BJ (cell line): ENCODE data around the gene LILRB4. TPM values are rescaled to one million over a fixed set of nuclear protein-coding genes. Genes with fewer than 3 reads are reported as not detected.
A peak's percentile ranks its signal among the peaks of the same experiment; 100 is the strongest.
"Not testable (repeated sequence)": the region's sequence is repeated elsewhere in the genome, so short reads cannot be mapped to it uniquely, and the experiment has no call there.

Experiments used
- CTCF ChIA-PET: fragments of 350-600 bp; formaldehyde crosslinking; extraction: SDS; loops from one replicate; lab custom pipeline; 2021; ENCODE audit warnings: antibody characterized with exemption, inconsistent platforms; lab: Yijun Ruan, JAX
- POLR2A ChIA-PET: fragments of 300-600 bp; sonication (Branson Sonifier 250); formaldehyde crosslinking; extraction: SDS; loops from one replicate; lab custom pipeline; 2021; ENCODE audit warnings: antibody characterized with exemption; lab: Charles Lee
- DNase-seq: peaks from one replicate; pipeline ENCODE4 v3.0.0-alpha.2; 2011; ENCODE audit warnings: low read depth
- H3K27me3 ChIP-seq: 2 replicates; pipeline ENCODE4 v1.6.0; 2011; ENCODE audit warnings: low read length; ENCODE audit not compliant: control insufficient read depth, insufficient read depth
- H3K36me3 ChIP-seq: 2 replicates; pipeline ENCODE4 v1.5.1; 2011; ENCODE audit warnings: low read length; ENCODE audit not compliant: control insufficient read depth, insufficient read depth
- H3K4me3 ChIP-seq: 2 replicates; pipeline ENCODE4 v1.5.1; 2011; ENCODE audit warnings: low read depth, mild to moderate bottlenecking, control low read depth, low read length
- polyA plus RNA-seq: library from polyadenylated mRNA; depleted of rRNA; stranded (reverse); fragments of >200 nt; gene quantifications from 2 replicates; pipeline ENCODE4 v1.2.3, GENCODE V29; 2011
- TF ChIP-seq, protein P1 (sequence below): IDR thresholded peaks from 2 replicates; pipeline ENCODE4 v1.5.1; 2011; ENCODE audit warnings: low read depth, mild to moderate bottlenecking, control low read depth, inconsistent platforms, low read length, moderate library complexity; ENCODE audit not compliant: insufficient read depth

Gene LILRB4
- polyA plus RNA-seq, 1 experiment, result not detected

DNA sequence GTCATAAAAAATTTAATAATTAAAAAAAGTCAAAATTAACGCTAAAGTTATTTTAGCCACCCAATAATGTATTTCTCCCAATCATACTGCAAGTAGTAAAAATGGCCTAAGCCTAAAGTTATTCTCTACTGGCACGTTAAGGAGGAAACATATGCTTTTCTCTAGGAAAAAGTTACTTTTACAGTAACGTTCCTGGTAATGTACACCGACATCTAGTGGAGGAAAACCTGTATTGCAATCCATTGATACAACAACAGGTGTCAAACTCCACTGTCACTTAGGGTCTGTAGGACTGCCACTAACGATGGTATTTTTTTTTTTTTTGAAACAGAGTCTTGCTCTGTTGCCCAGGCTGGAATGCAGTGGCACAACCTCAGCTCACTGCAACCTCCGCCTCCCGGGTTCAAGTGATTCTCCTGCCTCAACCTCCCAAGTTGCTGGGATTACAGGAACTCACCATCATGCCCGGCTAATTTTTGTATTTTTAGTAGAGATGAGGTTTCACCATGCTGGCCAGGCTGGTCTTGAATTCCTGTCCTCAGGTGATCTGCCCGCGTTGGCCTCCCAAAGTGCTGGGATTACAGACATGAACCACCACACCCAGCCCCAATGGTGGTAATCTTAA is 13.5 kb downstream of the LILRB4 start:
- POLR2A ChIA-PET, H3K27me3 ChIP-seq, H3K4me3 ChIP-seq, H3K36me3 ChIP-seq, DNase-seq: not testable (repeated sequence)
- TF ChIP-seq, protein P1, sequence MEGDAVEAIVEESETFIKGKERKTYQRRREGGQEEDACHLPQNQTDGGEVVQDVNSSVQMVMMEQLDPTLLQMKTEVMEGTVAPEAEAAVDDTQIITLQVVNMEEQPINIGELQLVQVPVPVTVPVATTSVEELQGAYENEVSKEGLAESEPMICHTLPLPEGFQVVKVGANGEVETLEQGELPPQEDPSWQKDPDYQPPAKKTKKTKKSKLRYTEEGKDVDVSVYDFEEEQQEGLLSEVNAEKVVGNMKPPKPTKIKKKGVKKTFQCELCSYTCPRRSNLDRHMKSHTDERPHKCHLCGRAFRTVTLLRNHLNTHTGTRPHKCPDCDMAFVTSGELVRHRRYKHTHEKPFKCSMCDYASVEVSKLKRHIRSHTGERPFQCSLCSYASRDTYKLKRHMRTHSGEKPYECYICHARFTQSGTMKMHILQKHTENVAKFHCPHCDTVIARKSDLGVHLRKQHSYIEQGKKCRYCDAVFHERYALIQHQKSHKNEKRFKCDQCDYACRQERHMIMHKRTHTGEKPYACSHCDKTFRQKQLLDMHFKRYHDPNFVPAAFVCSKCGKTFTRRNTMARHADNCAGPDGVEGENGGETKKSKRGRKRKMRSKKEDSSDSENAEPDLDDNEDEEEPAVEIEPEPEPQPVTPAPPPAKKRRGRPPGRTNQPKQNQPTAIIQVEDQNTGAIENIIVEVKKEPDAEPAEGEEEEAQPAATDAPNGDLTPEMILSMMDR, result peak; percentile 83
- CTCF ChIA-PET, result interaction anchor here (0.9 to 6.0 kb wide), 5 partner anchors 18 to 1182 kb away, joined by 3 to 46 read pairs (median 4); no protein-coding TSS in a partner anchor

DNA sequence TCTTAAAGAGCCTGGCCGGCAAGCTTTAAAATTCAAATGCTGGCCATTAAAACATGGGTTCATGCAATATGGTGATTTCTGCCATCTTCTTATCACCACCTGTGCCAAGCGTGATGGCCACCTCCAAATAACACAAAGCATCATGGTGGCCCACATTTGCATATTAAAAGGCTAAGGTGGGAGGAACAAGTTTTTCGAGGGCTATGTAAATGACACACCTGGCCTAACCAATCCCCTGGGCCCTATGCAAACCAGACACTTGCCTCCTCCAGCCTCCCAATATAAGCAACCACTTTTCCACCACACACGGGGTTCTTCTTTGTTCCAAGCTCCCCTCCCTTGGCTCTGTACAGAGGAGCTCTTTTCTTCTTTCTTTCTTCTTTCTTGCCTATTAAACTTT is 14.4 kb downstream of the LILRB4 start:
- no peaks in the 10 kb centered on the region for H3K27me3 ChIP-seq
- H3K36me3 ChIP-seq, result no peaks in the 10 kb centered on the region
- TF ChIP-seq, protein P1, result no peak
- DNase-seq, result no peak
- POLR2A ChIA-PET, result no interaction called here
- H3K4me3 ChIP-seq, result no peak overlapping the region
- CTCF ChIA-PET, result interaction anchor here (0.7 to 6.0 kb wide), 3 partner anchors 17 to 198 kb away, joined by 3 to 46 read pairs (median 4); no protein-coding TSS in a partner anchor

DNA sequence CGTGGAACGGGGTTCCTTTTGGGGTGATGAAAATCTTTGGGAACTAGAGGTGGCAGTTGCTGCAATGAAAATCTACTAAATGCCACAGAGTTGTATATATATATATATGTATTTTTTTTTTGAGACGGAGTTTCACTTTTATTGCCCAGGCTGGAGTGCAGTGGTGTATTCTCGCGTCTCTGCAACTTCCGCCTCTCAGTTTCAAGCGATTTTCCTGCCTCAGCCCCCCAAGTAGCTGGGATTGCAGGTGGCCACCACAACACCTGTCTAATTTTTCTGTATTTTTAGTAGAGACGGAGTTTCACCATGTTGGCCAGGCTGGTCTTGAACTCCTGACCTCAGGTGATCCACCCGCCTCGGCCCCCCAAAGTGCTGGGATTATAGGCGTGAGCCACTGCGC is 18.8 kb downstream of the LILRB4 start:
- POLR2A ChIA-PET, H3K4me3 ChIP-seq, H3K27me3 ChIP-seq, H3K36me3 ChIP-seq, DNase-seq: not testable (repeated sequence)
- CTCF ChIA-PET, result interaction anchor here (1.1 kb wide), 1 partner anchor 9 kb away, joined by 4 read pairs; no protein-coding TSS in a partner anchor

DNA sequence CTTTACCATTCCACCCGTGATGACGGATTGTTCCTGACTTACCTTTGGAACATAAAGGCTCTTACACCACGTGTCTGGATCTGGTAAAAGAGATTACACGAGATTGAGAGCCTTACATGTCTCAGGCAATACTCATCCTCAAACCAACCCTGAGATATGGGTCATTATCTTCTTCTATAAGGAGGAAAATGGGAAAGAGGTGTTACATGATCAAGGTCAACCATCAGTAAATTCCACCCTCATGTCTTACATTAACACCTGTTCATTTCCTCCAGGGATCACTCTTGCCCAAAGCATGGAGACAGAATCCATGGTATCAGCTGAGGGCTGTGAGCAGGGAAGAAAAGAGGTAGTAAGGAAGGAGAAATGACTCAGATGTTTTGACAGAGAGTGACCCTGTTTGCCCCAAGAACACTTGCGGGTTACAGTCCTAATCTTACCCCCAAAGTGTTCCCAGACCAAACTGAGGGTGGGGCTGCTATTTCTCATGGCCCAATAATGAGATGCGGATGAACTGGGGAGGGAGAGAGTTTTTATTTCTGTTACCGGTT is 19.6 kb downstream of the LILRB4 start:
- ChIA-PET CTCF (interaction anchor here (0.7 to 1.1 kb wide), 2 partner anchors 8 to 9 kb away, joined by 3 to 4 read pairs; no protein-coding TSS in a partner anchor), POLR2A (no interaction called here)
- TF ChIP-seq, protein P1, result no peak
- Histone ChIP-seq H3K4me3 (no peak overlapping the region), H3K27me3 (no peaks in the 10 kb centered on the region), H3K36me3 (no peaks in the 10 kb centered on the region)
- DNase-seq, result no peak

DNA sequence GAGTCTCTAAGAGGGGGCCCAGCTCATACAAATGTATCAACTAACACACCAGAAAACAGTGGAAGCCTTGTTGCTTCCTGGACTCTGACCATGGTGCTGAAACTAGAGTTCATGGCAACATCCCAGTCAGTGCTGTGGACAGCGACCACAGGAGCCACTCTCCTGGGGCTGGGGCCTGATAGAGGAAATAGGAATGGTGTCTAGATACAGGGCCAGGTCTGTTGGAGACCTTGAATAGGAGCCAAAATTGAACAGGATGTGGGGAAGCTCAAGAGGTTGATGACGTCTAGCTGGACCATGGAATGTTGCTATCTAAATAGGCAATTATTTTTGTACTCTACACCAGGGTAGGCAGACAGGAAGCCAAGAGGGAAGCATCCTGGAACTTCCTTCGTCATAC is 21.7 kb downstream of the LILRB4 start:
- no peaks in the 10 kb centered on the region for H3K36me3 ChIP-seq
- no peaks in the 10 kb centered on the region for H3K27me3 ChIP-seq
- CTCF ChIA-PET, result no interaction called here
- DNase-seq, result no peak
- POLR2A ChIA-PET, result no interaction called here
- TF ChIP-seq, protein P1, result no peak
- H3K4me3 ChIP-seq, result no peak overlapping the region
